NT2/D1 (cell line): ENCODE measurements around the gene SLC7A7.

Experiments used
- YY1 ChIP-seq: IDR thresholded peaks from 2 replicates; pipeline ENCODE4 v1.6.1; 2011; ENCODE audit not compliant: insufficient read length, insufficient read depth
- ZNF274 ChIP-seq: IDR thresholded peaks from 2 replicates; pipeline ENCODE4 v1.6.1; 2011; ENCODE audit warnings: mild to moderate bottlenecking, low read depth, low read length

GRCh38 chr14:22768947-22769346 lies 46.3 kb downstream of the SLC7A7 start:
- TF ChIP-seq ZNF274 (no peak), YY1 (no peak)
